Panc1 (cell line): ENCODE results near the gene ADAR.

Experiments
- POLR2AphosphoS5 ChIP-seq: IDR thresholded peaks from 2 replicates; pipeline ENCODE4 v1.6.1; 2012; ENCODE audit warnings: mild to moderate bottlenecking, low read depth, low read length, moderate library complexity
- TF ChIP-seq, protein P1 (sequence below), 2 experiments: IDR thresholded peaks; 2 replicates each; pipeline ENCODE4 v1.6.1; 2011 to 2012; ENCODE audit warnings: low read depth in 2 of 2, control low read depth in 1 of 2, low read length in 1 of 2, mild to moderate bottlenecking in 1 of 2, moderate library complexity in 1 of 2; ENCODE audit not compliant: insufficient read depth in 1 of 2
- TF ChIP-seq, protein P2 (sequence below): fragments of 450-650 bp; IDR thresholded peaks from 2 replicates; pipeline ENCODE4 v1.5.1; 2017; ENCODE audit warnings: mild to moderate bottlenecking

DNA sequence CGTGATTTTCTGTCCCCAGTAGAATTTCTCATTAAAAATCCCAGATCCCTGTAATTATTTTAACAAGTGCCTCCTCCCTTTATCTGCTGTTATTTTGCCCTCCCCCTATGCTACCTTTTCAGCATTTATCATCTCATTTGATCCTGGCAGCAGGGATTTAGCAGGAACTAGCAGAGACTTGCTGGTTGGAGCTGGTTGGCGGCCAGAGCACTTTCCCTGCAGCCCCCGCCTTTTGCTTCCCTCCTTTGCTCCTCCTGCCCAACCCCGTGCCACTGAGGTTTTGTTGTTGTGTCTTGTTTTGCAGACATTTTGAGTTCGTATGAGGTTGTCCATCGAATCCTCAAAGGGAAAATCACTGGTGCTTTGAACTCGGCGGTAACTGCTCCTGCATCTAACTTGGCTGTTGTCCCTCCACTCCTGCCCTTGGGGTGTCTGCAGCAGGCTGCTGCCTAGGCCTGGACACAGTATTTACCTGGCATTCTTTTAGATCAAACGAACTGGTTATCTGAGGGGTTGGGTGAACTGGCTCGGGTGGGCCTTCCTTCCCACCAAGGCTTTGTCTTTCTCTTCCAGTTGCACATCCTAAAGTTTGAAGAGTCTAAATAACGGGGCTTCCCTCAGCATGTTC, 60.8 kb downstream of the ADAR start:
- TF ChIP-seq, protein P1, sequence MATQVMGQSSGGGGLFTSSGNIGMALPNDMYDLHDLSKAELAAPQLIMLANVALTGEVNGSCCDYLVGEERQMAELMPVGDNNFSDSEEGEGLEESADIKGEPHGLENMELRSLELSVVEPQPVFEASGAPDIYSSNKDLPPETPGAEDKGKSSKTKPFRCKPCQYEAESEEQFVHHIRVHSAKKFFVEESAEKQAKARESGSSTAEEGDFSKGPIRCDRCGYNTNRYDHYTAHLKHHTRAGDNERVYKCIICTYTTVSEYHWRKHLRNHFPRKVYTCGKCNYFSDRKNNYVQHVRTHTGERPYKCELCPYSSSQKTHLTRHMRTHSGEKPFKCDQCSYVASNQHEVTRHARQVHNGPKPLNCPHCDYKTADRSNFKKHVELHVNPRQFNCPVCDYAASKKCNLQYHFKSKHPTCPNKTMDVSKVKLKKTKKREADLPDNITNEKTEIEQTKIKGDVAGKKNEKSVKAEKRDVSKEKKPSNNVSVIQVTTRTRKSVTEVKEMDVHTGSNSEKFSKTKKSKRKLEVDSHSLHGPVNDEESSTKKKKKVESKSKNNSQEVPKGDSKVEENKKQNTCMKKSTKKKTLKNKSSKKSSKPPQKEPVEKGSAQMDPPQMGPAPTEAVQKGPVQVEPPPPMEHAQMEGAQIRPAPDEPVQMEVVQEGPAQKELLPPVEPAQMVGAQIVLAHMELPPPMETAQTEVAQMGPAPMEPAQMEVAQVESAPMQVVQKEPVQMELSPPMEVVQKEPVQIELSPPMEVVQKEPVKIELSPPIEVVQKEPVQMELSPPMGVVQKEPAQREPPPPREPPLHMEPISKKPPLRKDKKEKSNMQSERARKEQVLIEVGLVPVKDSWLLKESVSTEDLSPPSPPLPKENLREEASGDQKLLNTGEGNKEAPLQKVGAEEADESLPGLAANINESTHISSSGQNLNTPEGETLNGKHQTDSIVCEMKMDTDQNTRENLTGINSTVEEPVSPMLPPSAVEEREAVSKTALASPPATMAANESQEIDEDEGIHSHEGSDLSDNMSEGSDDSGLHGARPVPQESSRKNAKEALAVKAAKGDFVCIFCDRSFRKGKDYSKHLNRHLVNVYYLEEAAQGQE (IDR thresholded peaks at IDR 0.05; ENCODE audit: insufficient read depth in 1 of 2, low read depth in 2 of 2, low read length in 1 of 2) = no peak
- TF ChIP-seq, protein P2, sequence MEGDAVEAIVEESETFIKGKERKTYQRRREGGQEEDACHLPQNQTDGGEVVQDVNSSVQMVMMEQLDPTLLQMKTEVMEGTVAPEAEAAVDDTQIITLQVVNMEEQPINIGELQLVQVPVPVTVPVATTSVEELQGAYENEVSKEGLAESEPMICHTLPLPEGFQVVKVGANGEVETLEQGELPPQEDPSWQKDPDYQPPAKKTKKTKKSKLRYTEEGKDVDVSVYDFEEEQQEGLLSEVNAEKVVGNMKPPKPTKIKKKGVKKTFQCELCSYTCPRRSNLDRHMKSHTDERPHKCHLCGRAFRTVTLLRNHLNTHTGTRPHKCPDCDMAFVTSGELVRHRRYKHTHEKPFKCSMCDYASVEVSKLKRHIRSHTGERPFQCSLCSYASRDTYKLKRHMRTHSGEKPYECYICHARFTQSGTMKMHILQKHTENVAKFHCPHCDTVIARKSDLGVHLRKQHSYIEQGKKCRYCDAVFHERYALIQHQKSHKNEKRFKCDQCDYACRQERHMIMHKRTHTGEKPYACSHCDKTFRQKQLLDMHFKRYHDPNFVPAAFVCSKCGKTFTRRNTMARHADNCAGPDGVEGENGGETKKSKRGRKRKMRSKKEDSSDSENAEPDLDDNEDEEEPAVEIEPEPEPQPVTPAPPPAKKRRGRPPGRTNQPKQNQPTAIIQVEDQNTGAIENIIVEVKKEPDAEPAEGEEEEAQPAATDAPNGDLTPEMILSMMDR = no peak
- TF ChIP-seq POLR2AphosphoS5 = no peak
